GM12878 (cell line): ENCODE results near the gene ITGAV. TPM values are rescaled to one million over a fixed set of nuclear protein-coding genes. Genes with fewer than 3 reads are reported as not detected.

ENCODE experiments used
- ATAC-seq: fragments of 200-7000 bp; cut with Tn5 transposase; 3 replicates; pipeline ENCODE4 v1.9.1; 2020; ENCODE audit warnings: mild to moderate bottlenecking, moderate library complexity
- BruUV-seq: library from RNA; stranded (reverse); fragments of 400-500 nt; replicated peaks from 2 replicates; lab custom pipeline; 2021; lab: Mats Ljungman, UMichigan
- CTCF ChIA-PET: fragments of 300-600 bp; sonication (Branson Sonifier 250); formaldehyde crosslinking; extraction: SDS; loops from one replicate; lab custom pipeline; 2021; ENCODE audit warnings: inconsistent platforms; lab: Yijun Ruan, JAX
- POLR2A ChIA-PET: fragments of 350-600 bp; formaldehyde crosslinking; extraction: SDS; loops from one replicate; lab custom pipeline; 2021; ENCODE audit warnings: inconsistent platforms; lab: Charles Lee
- RAD21 ChIA-PET: fragments of 300-600 bp; sonication (Branson Sonifier 250); formaldehyde crosslinking; loops from one replicate; lab custom pipeline; 2023; ENCODE audit warnings: antibody characterized with exemption; ENCODE audit not compliant: unreplicated experiment; lab: Charles Lee
- SMC1A ChIA-PET: fragments of 300-600 bp; sonication (Branson Sonifier 250); formaldehyde crosslinking; loops from one replicate; lab custom pipeline; 2023; ENCODE audit not compliant: unreplicated experiment, uncharacterized antibody; lab: Charles Lee
- DNase-seq: peaks from one replicate; pipeline ENCODE4 v3.0.0-alpha.2; 2011; ENCODE audit warnings: low read depth, low spot score
- FAIRE-seq: peaks from 3 replicates; lab custom pipeline; 2011; peaks lifted over from hg19 to GRCh38; lab: Jason Lieb, UNC
- H2AFZ ChIP-seq: 2 replicates; pipeline ENCODE4 v1.6.0; 2011; ENCODE audit warnings: low read depth, low read length, control low read depth; ENCODE audit not compliant: control insufficient read depth
- H3K27ac ChIP-seq: 2 replicates; pipeline ENCODE4 v1.5.1; 2011; ENCODE audit warnings: control low read depth; ENCODE audit not compliant: control insufficient read depth, insufficient read depth
- H3K27me3 ChIP-seq, 2 experiments: replicated peaks in 1 of 2; 2 replicates each; pipeline versions ENCODE4 v1.6.0 to v1.6.1; 2011; ENCODE audit warnings: low read length in 1 of 2; ENCODE audit not compliant: control insufficient read depth in 2 of 2, insufficient read depth in 2 of 2
- H3K36me3 ChIP-seq, 2 experiments: 2 replicates each; pipeline ENCODE4 v1.5.1; 2011; ENCODE audit warnings: low read length in 1 of 2; ENCODE audit not compliant: control insufficient read depth in 2 of 2, insufficient read depth in 2 of 2
- H3K4me1 ChIP-seq: 2 replicates; pipeline ENCODE4 v1.6.1; 2011; ENCODE audit warnings: mild to moderate bottlenecking, low read length, moderate library complexity, mixed read lengths; ENCODE audit not compliant: control insufficient read depth, insufficient read depth
- H3K4me2 ChIP-seq: 2 replicates; pipeline ENCODE4 v1.6.0; 2011; ENCODE audit warnings: control low read depth; ENCODE audit not compliant: control insufficient read depth, insufficient read depth
- H3K4me3 ChIP-seq: fragments of 200-600 bp; sonication (generic); 2 replicates; pipeline ENCODE4 v1.5.1; 2016
- H3K79me2 ChIP-seq: 2 replicates; pipeline ENCODE4 v1.6.0; 2011; ENCODE audit warnings: low read length; ENCODE audit not compliant: control insufficient read depth, insufficient read depth
- H3K9ac ChIP-seq: 2 replicates; pipeline ENCODE4 v1.8.0; 2011; ENCODE audit warnings: low read length, control low read depth, mixed read lengths; ENCODE audit not compliant: control insufficient read depth, insufficient read depth
- H3K9me3 ChIP-seq: replicated peaks from 3 replicates; pipeline ENCODE4 v1.5.1; 2011; ENCODE audit warnings: mild to moderate bottlenecking, low read length; ENCODE audit not compliant: control insufficient read depth, insufficient read depth
- H4K20me1 ChIP-seq: 2 replicates; pipeline ENCODE4 v1.6.0; 2011; ENCODE audit not compliant: control insufficient read depth, insufficient read depth
- BMI1 ChIP-seq: fragments of 450-650 bp; IDR thresholded peaks from 2 replicates; pipeline ENCODE4 v1.6.1; 2016; ENCODE audit warnings: mild to moderate bottlenecking, moderate library complexity, borderline replicate concordance
- CREM ChIP-seq: IDR thresholded peaks from 2 replicates; pipeline ENCODE4 v1.6.1; 2014; ENCODE audit warnings: antibody characterized with exemption, low read depth
- IRF4 ChIP-seq: IDR thresholded peaks from 2 replicates; pipeline ENCODE4 v1.6.1; 2011; ENCODE audit warnings: low read depth, low read length
- MYB ChIP-seq: fragments of 150-350 bp; IDR thresholded peaks from 2 replicates; pipeline ENCODE4 v1.6.1; 2014; ENCODE audit warnings: mild to moderate bottlenecking, low read depth, low read length, borderline replicate concordance
- NFXL1 ChIP-seq: fragments of 450-650 bp; IDR thresholded peaks from 2 replicates; pipeline ENCODE4 v1.6.1; 2017; ENCODE audit warnings: antibody characterized with exemption, mild to moderate bottlenecking, borderline replicate concordance
- NRF1 ChIP-seq: conservative IDR thresholded peaks from 2 replicates; pipeline ENCODE4 v1.6.1; 2011; ENCODE audit warnings: mild to moderate bottlenecking, low read depth, low read length, improper control_type of control experiment
- PAX5 ChIP-seq: IDR thresholded peaks from 2 replicates; pipeline ENCODE4 v1.6.1; 2011; ENCODE audit warnings: low read depth, low read length, borderline replicate concordance
- SREBF1 ChIP-seq: IDR thresholded peaks from 2 replicates; pipeline ENCODE4 v1.6.1; 2012; ENCODE audit warnings: mild to moderate bottlenecking, low read length
- TCF7 ChIP-seq: IDR thresholded peaks from 2 replicates; pipeline ENCODE4 v1.6.1; 2014; ENCODE audit warnings: antibody characterized with exemption, borderline replicate concordance
- ZBED1 ChIP-seq: IDR thresholded peaks from 2 replicates; pipeline ENCODE4 v1.6.1; 2016; ENCODE audit warnings: borderline replicate concordance
- ZNF622 ChIP-seq: fragments of 450-650 bp; IDR thresholded peaks from 2 replicates; pipeline ENCODE4 v1.6.1; 2017; ENCODE audit warnings: mild to moderate bottlenecking, inconsistent platforms
- WGBS: methylation state at CpG from one replicate; pipeline ENCODE4 v1.1.6; 2016; ENCODE audit warnings: low lambda C conversion rate; ENCODE audit not compliant: insufficient replicate concordance, insufficient coverage; ENCODE audit errors: missing lambda C conversion rate; 5-methylcytosine and 5-hydroxymethylcytosine counted together
- in situ Hi-C: fragments of 300-500 bp; cut with MboI; formaldehyde crosslinking; loops from 9 replicates; pipeline ENCODE4 v1.14.3; 2018; ENCODE audit warnings: mixed read lengths
- intact Hi-C: fragments of 100-400 bp; cut with micrococcal nuclease; formaldehyde crosslinking; loops from one replicate; pipeline ENCODE4 v1.14.2; 2022; ENCODE audit not compliant: unreplicated experiment
- polyA plus RNA-seq, 11 experiments: library from polyadenylated mRNA; depleted of rRNA in 4 of 11; unstranded in 6 of 11; stranded (reverse) in 5 of 11; fragments of >200 nt; fragmentation: Nextera tagmentation in 4 of 11; fragmentation: Illumina TruSeq in 1 of 11; extraction: Ambion mirVana in 4 of 11; extraction: Trizol in 1 of 11; gene quantifications; 1 replicate in 1 of 11; 2 replicates in 10 of 11; pipeline versions ENCODE4 v1.2.1 to v1.2.3, GENCODE V29; 2011 to 2016; ENCODE audit warnings: inconsistent platforms in 2 of 11, missing spikeins in 2 of 11, low read depth in 1 of 11
- total RNA-seq, 4 experiments: library from RNA; depleted of rRNA in 3 of 4; stranded (reverse); fragments of >200 nt in 3 of 4; fragmentation: Illumina TruSeq in 1 of 4; extraction: Trizol in 1 of 4; gene quantifications; 2 replicates each; pipeline versions ENCODE4 v1.2.1 to v1.2.3, GENCODE V29; 2013 to 2021
- TF ChIP-seq, protein P1 (sequence below): fragments of 150-350 bp; IDR thresholded peaks from 2 replicates; pipeline ENCODE4 v1.6.1; 2016; ENCODE audit warnings: low read depth, low read length
- TF ChIP-seq, protein P2 (sequence below): fragments of 450-650 bp; IDR thresholded peaks from 2 replicates; pipeline ENCODE4 v1.6.1; 2017; ENCODE audit warnings: borderline replicate concordance

Gene ITGAV
- total and polyA plus RNA-seq, 10 of the 15 experiments (the other 5 are each of a cell fraction or from before 2014, with no cell fraction given): 2.1 to 10.8 (median 6.1) TPM

DNA sequence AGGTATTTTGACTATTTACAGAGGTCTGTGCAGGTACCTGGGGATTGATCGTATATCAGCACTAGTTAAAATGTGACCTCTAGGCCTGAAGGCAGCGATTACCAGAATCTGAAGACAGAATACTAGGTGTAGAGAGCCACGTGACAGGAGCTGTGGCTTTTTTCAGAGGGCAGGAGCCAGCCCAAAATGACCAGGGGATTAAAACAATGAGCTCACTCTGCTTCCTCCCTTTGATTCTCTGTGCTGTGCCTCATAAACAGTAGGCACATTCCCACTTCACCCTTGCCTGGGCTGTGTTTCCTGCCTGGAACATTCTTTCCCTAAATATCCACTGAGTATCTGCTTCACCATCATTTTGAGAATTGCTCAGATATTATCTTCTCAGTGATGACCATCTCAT lies 15.2 kb downstream of the ITGAV start:
- BruUV-seq: no TSS peak
- WGBS: 75% methylated on average over 3 of the region's 3 CpGs
- no peak overlapping the region for H3K4me3 ChIP-seq
- ChIA-PET CTCF (interaction anchor here (0.9 to 1.5 kb wide), 3 partner anchors 21 to 101 kb away, joined by 3 to 6 read pairs (median 3); no protein-coding TSS in a partner anchor), POLR2A (no interaction called here), RAD21 (interaction anchor here (1.1 kb wide), 1 partner anchor 36 kb away, joined by 4 read pairs; no protein-coding TSS in a partner anchor), SMC1A (interaction anchor here (1.4 kb wide), 1 partner anchor 8 kb away, joined by 3 read pairs; no protein-coding TSS in a partner anchor)
- no peaks in the 10 kb centered on the region for H3K79me2 ChIP-seq
- H3K9ac ChIP-seq: no peak overlapping the region
- FAIRE-seq (no peak), DNase-seq (no peak), ATAC-seq (no peak)
- no peaks in the 10 kb centered on the region for H3K9me3 ChIP-seq
- H3K4me1 ChIP-seq: no peaks in the 10 kb centered on the region
- no peak overlapping the region for H3K4me2 ChIP-seq
- no peak overlapping the region for H3K27ac ChIP-seq
- in situ Hi-C loops (no loop called here), intact Hi-C loops (no loop called here)
- no peaks in the 10 kb centered on the region; a peak in 2 of 4 replicates for H3K36me3 ChIP-seq
- H2AFZ ChIP-seq: no peak overlapping the region
- no peaks in the 10 kb centered on the region for H3K27me3 ChIP-seq
- H4K20me1 ChIP-seq: no peaks in the 10 kb centered on the region
- TF ChIP-seq ZBED1: no peak
- TF ChIP-seq ZNF622: no peak
- TF ChIP-seq NRF1: no peak
- no peak for TF ChIP-seq IRF4
- no peak for TF ChIP-seq SREBF1
- TF ChIP-seq MYB: no peak
- no peak for TF ChIP-seq BMI1
- TF ChIP-seq, protein P1, sequence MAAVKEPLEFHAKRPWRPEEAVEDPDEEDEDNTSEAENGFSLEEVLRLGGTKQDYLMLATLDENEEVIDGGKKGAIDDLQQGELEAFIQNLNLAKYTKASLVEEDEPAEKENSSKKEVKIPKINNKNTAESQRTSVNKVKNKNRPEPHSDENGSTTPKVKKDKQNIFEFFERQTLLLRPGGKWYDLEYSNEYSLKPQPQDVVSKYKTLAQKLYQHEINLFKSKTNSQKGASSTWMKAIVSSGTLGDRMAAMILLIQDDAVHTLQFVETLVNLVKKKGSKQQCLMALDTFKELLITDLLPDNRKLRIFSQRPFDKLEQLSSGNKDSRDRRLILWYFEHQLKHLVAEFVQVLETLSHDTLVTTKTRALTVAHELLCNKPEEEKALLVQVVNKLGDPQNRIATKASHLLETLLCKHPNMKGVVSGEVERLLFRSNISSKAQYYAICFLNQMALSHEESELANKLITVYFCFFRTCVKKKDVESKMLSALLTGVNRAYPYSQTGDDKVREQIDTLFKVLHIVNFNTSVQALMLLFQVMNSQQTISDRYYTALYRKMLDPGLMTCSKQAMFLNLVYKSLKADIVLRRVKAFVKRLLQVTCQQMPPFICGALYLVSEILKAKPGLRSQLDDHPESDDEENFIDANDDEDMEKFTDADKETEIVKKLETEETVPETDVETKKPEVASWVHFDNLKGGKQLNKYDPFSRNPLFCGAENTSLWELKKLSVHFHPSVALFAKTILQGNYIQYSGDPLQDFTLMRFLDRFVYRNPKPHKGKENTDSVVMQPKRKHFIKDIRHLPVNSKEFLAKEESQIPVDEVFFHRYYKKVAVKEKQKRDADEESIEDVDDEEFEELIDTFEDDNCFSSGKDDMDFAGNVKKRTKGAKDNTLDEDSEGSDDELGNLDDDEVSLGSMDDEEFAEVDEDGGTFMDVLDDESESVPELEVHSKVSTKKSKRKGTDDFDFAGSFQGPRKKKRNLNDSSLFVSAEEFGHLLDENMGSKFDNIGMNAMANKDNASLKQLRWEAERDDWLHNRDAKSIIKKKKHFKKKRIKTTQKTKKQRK: no peak
- no peak for TF ChIP-seq TCF7
- TF ChIP-seq CREM: no peak
- TF ChIP-seq, protein P2, sequence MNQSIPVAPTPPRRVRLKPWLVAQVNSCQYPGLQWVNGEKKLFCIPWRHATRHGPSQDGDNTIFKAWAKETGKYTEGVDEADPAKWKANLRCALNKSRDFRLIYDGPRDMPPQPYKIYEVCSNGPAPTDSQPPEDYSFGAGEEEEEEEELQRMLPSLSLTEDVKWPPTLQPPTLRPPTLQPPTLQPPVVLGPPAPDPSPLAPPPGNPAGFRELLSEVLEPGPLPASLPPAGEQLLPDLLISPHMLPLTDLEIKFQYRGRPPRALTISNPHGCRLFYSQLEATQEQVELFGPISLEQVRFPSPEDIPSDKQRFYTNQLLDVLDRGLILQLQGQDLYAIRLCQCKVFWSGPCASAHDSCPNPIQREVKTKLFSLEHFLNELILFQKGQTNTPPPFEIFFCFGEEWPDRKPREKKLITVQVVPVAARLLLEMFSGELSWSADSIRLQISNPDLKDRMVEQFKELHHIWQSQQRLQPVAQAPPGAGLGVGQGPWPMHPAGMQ: no peak
- TF ChIP-seq NFXL1: no peak
- TF ChIP-seq PAX5: no peak
